GM12801 (cell line): ENCODE measurements around the gene WDR7.

ENCODE experiments used
- CTCF ChIP-seq: IDR thresholded peaks from one replicate; pipeline ENCODE4 v1.5.1; 2011; ENCODE audit warnings: control low read depth; ENCODE audit not compliant: insufficient read length; ENCODE audit errors: extremely low read depth

Gene WDR7

GRCh38 chr18:56984731-56985130 lies 333.6 kb downstream of the WDR7 start:
- TF ChIP-seq CTCF: no peak

DNA sequence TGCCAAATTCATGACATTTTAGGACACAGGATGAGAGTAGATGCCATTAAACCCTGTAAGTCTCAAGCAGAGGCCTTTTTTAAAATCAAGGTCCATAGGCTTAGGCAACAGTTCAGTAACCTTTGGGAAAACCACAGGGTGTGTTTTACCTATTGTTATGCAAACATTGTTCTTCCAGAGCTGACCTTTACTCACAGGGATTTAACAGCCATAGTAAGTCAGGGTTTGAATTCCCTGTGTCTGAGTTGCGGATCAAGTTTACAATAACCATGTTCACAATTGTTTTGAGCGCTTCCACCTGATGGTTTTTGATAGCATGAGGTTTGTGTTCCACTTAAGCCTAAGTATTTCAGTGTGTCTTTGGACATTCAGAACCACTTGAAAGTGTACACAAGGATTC lies 335.7 kb downstream of the WDR7 start:
- TF ChIP-seq CTCF: no peak

DNA sequence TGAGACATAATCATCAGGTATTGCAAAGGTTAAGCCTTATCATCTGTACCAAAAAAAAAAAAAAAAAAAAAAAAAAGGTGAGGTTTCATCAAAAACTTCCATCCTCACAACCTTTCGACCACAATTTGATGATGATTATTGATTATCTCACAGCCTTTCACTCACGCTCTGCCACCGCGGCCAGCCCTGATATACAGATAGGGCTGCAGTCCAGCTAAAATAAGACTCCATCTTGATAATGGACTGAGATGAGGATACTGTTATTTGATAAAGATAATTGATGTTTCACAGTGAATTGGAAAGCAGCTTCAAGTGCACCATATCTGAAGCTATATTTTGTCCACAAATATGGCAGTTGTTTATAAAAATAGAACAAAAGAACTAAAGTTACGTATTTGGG lies 336.1 kb downstream of the WDR7 start:
- TF ChIP-seq CTCF: no peak

DNA sequence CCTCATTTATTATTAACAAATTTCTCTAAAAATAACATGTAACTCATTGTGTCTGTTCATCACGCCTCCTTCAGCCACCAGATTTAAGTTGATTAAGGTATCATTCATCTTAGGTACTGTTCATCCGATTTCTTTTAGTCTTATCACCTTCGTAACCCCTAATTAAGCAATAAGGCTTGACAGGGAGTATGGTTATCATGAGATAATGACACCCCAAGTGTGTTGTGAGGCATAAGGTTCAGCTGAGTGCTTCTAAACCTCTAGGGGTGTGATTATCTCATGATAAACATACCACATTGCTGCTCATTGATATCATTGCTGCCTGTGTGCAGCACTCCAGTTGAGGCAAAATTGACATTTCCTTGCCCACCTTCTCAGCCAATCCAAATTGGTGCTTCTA lies 336.9 kb downstream of the WDR7 start:
- no peak for TF ChIP-seq CTCF

DNA sequence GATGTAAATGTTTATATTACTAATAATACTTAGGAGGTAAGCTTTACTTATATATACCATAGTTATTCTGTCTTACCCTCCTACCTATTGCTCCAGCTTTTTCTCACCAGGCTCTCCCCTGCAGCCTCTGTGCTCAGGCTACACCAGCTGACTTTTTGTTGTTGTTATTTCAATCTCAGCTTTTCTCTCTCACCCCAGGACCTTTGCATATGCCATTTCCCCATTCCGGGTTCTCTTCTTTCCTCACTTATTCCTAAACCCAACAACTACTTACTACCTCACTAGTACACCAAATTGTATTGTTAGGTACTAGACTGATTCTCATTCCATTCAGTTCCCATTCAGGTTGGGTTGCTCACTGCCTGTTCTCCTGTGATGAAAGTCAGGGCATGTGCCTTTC lies 339.5 kb downstream of the WDR7 start:
- no peak for TF ChIP-seq CTCF

- no peak for TF ChIP-seq CTCF
Measured at GRCh38 chr18:56992777-56993176, 341.6 kb downstream of the WDR7 start.

- TF ChIP-seq CTCF: no peak
Measured at GRCh38 chr18:56995579-56996188, 344.5 kb downstream of the WDR7 start.
